NK-92 treated with Interleukin-12 subunit alpha and Interleukin-12 subunit beta, amount 100 ng/mL, for 24 hours (cell line): ENCODE measurements around the gene ZNF500.

Experiments used
- DNase-seq: peaks from one replicate; lab custom pipeline; 2025; lab: John Stamatoyannopoulos, UW

The ZNF500 gene

DNA sequence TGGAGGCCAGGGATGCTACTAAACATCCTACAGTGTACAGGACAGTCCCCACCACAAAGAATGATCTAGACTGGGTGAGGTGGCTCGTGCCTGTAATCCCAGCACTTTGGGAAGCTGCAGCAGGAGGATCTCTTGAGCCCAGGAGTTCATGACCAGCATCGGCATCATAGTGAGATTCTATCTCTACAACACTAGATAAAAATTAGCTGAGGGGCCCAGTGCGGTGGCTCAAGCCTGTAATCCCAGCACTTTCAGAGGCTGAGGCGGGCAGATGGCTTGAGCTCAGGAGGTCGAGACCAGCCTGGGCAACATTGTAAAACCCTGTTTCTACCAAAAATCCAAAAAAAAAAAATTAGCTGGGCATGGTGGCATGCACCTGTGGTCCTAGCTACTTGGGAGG lies 5.4 kb upstream of the ZNF500 start:
- no peak for DNase-seq

DNA sequence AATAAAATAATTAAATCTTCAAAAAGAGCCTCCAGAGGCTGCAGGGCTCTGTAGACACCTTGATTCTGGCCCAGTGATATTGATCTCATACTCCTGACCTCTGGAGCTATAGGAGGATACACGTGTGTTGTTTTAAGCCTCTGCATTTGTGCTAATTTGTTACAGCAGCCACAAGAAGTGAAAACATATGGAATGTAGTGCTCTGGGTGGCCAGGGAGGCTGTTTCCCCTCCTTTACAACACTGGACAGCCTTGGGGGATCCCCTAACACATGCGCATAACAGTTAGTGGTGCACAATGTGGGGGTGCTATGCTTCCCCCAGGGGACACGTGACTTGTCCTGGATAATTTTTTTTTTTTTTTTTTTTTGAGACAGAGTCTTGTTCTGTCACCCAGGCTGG lies 4.7 kb upstream of the ZNF500 start:
- no peak for DNase-seq

DNA sequence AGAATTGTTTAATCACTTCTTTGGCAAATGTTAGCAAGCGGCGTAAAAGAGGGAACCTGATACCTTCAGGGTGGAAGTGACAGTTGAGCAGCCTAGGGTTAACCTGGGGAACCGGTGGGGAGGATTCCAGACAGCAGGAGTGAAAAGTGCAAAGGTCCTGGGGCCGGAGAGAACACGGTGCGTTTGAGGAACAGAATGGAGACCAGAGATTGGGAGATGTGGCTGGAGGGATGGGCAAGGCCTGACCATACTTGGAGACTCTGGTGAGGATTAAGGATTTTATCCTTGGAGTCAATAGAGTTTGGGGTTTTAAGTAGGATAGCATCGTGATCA lies 2.3 kb upstream of the ZNF500 start:
- DNase-seq, result no peak

DNA sequence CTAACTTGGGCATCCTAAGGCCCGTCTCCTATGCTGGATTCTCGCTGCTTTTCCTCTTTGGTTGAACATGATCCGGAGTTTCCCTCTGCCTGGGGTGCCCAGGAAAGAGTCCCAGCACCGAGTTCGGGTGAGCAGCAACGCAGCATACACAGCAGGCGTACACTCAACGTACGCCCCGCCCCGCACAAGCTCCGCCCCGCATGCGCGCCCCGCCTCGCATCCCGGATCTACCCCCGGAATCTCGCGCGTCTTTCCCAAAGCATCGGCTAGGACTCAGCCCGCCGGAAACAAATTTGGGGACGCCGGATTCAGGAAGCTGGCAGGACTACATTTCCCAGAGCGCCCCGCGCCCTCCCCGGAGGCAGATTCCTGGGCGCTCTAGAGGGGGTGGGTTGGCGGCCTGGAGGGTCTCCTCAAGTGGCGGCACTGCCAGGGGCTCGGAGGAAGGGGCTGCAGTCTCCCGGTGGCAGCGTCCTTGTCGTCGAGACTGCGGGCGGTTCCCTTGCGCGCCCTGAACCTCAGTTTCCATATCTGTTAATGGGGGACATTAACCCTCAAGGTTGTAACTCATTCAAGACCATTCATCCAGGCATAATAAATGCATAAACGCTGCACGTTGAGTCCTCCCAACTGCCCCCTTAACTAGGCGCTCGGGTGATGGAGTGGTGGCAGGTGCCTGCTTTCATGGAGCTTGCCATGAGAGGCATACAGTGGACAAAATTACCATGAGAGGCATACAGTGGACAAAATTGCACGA lies 1.8 kb upstream of the ZNF500 start:
- DNase-seq, result no peak

DNA sequence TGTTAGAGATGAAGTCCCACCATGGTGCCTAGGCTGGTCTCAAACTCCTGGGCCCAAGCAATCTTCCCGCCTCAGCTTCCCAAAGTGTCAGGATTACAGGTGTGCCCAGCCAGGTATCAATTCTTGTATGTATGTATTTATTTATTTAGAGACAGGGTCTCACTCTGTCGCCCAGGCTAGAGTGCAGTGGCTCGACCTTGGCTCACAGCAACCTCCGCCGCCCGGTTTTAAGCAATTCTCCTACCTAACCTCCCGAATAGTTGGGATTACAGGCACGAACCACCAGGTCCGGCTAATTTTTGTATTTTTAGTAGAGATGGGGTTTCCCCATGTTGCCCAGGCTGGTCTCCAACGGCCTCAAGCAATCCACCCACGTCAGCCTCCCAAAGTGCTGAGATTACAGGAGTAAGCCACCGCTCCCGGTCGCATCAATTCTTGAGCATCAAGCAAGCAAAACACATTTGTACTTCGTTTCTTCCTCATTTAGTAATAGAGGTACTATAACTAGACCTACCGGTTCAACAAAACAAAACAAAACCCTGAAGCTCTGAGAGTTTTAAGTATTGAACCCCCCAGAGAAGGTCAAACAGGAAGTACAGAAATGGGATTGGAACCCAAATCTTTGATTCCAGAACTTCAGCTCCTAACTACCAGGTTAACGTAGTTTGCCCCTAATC lies 1.0 kb upstream of the ZNF500 start:
- DNase-seq, result no peak

DNA sequence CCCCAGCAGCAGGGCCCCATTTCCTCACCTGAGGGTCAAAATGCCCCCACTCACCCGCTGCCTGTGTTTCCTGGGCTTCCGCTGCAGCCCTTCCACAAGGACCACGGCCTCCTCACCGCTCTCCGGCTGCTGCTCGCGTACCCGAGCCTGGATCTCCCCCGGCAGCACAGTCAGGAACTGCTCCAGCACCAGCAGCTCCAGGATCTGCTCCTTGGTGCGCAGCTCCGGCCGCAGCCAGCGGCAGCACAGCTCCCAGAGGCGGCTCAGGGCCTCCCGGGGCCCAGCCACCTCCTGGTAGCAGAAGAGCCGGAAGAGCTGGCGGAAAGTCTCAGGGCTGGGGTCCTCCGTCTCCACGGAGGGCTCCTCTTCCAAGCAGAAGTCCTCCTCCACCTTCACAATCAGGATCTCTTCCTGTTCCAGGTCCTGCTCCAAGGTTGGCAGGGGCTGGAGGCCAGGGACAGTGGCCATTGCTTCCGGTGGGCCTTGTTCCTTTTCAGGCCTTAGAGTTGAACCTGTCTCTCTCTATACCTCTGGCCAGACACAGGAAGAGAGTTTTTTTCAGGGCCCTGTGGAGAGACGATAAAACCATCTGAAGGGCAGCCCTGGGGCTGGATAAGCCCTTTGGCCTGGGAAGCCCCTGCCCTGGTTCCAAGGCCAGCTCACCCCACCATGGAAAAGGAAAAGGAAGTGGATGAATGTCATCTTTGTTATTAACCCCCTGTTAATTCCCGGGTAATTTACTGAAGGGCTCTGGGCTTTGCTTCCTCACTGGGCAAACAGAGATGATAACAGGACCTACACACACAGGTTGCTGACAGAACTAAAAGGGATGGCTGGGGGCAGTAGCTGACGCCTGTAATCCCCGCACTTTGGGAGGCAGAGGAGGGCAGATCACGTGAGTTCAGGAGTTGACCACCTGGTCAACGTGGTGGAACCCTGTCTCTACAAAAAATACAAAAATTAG lies 1.2 kb downstream of the ZNF500 start:
- no peak for DNase-seq

DNA sequence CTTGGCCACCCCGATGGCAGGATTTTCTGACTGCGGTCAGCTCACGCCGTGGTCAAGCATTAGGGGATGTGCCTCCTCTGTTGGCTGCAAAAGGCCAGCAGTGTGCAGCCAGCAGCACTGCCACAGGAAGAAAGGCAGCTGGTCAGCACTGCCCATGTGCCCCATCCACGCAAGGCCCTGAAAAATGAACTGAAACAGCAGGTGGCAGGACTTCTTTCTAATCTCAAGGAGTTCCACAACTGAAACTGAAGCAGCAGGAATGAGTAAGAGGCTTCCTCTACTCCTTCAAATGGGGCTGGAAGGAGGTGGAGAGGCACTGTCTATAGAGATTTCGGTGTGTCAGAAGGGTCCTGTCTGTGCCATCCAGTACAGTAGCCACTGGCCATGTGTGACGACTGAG lies 3.2 kb downstream of the ZNF500 start:
- no peak for DNase-seq

DNA sequence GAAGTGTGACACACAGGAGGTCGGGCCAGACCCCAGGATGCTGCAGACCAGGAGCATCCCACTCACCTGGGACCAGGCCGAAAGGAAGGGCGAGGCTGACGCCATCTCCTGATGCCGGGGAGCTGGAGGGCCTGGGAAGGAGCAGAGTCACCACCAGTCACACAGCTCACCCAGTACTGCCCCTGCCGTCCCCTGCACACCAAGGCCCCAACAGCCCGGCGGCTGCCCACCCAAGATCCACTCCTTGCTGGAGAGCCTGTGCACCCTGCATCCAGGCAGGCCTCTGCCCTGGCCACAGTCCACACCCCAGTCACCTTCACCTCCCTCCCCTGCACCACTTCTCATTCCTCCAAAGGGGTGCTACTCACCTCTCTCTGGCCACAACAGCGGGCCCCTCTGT lies 4.8 kb downstream of the ZNF500 start:
- DNase-seq, result no peak

DNA sequence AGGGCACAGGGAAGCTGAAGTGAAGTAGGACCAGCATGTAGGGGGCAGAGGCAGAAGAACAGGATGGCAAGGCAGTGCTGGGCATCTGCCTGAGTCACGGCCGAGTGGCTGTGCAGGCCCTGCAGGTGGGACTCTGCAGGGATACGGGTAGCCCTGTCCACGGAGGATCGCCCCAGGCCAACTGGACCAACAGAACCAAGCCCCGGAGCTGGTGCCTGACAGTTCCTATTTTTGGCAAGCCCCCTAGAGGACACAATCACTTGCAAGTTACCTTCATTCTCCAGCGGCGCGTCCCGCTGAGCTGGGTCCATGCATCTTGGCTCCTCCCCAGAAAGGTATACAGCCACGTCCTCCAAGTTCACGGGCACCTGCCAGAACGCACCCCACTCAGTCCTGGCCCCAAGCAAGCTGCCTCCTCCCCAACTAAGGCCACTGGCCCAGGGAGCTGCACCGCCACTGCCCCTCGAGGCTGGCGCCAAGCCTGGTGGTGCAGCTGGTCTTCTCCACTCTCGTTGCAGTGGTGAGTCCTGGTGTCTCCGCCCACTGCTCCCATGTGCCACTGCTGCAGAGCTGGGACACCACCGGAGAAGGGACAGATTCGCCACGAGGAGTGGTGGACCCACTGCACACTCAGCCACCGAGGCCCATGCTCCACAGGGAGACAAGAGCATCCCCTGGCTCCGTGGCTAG lies 6.6 kb downstream of the ZNF500 start:
- DNase-seq, result no peak

DNA sequence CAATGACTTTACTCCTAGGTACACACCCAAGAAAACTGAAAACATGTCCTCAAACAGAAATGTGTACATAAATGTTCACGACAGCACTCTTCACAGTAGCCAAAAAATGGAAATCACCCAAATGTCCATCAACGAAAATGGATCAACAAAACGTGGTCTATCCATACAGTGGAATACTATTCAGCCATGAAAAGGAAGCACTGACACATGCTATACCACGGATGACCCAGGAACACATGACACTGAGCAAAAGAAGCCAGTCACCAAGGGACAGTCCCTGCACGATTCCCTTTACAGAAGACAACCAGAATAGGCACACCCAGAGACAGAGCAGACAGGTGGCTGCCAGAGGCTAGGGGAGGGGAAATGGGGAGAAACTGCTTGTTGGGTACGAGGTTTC lies 11.3 kb downstream of the ZNF500 start:
- no peak for DNase-seq

DNA sequence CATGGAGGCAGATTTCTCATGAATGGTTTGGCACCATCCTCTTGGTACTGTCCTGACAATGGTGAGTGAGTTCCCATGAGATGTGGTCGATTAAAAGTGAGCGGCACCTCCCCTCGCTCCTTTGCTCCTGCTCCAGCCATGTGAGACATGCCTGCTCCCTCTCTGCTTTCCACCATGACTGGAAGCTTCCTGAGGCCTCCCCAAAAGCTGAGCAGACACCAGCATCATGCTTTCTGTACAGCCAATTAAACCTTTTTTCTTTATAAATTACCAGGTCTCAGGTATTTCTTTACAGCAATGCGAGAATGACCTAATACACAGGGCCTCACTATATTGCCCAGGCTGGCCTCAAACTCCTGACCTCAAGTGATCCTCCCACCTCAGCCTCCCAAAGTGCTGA lies 12.1 kb downstream of the ZNF500 start:
- no peak for DNase-seq

DNA sequence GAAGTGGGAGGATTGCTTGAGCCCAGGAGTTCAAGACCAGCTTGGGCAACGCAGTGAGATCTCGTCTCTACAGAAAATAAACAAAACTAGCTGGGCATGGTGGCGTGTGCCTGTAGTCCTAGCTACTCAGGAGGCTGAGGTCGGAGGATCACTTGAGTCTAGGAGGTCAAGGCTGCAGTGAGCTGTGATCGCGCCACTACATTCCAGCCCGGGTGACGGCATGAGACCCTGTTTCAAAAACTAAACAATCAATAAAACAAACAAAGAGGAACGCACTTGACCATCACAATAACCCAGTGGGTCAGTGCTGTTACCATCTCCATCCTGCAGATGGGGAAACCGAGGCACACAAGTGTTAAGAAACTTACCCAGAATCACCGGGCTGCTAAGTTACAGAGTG lies 13.7 kb downstream of the ZNF500 start:
- no peak for DNase-seq

DNA sequence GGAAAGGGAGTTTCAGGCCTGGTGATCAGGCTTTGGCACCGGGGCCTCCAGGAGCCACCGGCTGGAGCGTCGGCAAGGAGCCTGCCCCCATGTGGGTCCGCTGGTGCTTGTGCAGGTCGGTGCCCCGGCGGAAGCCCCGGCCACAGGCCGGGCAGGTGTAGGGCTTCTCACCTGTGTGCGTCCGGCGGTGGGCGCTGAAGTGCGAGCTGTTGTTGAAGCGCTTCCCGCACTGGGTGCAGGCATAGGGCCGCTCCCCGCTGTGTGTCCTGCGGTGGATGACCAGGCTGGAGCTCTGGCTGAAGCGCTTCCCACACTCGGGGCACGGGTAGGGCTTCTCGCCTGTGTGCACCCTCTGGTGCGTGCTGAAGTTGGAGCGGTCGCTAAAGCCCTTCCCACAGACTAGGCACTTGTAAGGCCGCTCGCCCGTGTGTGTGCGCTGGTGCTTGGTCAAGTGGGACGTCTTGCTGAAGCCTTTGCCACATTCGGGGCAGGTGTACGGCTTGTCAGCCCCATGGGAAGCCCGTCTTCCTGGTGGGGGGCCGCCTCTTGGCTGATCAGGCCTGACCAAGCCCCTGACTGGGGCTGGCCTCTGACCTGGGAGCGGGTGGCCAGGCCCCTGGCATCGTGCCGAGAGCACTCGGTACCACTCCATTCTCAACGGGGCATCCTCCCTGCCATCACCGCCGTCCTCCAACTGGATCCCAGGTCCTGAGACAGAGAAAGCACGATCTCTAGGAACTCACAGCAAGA lies 14.4 kb downstream of the ZNF500 start:
- DNase-seq, result no peak

DNA sequence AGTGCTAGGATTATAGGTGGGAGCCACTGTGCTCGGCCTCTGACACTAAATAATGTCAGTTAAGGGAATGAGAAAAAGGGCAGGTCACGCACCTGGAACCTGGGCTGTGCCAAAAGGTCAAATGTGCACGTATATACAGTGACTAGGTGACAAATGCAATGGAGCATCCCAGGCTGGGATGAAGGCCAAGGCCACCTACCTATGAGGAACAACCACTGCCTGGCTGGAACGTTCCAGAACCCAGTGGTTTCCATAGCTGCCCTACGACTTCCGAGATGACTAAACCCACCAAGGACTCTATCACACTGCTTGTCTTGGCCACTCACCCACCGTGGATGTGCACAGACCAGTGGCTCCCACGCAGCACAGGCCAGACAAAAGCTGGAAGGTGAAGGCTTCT lies 16.1 kb downstream of the ZNF500 start:
- no peak for DNase-seq

DNA sequence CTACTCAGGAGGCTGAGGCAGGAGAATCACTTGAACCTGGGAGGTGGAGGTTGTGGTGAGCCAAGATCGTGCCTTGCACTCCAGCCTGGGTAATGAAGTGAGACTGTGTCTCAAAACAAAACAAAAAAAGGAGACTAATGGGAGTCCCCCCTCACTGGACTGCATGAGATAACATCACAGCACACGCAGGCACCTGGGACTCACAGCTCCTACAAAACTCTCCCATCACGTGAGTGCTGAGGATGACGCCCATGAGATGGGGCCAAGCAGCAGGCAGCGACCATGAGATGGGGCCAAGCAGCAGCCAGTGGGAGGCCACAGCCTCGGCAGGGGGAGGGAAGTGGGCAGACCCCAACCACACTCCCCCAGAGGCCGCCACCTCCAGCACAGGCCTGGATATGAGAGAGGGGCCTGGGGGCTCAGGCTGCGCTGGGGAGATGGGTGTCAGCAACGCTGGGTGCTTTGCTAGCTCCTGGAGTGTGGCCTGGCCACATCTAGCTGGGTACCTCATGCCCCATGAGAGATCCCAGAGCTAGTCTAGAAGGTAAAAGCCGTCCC lies 17.2 kb downstream of the ZNF500 start:
- no peak for DNase-seq

DNA sequence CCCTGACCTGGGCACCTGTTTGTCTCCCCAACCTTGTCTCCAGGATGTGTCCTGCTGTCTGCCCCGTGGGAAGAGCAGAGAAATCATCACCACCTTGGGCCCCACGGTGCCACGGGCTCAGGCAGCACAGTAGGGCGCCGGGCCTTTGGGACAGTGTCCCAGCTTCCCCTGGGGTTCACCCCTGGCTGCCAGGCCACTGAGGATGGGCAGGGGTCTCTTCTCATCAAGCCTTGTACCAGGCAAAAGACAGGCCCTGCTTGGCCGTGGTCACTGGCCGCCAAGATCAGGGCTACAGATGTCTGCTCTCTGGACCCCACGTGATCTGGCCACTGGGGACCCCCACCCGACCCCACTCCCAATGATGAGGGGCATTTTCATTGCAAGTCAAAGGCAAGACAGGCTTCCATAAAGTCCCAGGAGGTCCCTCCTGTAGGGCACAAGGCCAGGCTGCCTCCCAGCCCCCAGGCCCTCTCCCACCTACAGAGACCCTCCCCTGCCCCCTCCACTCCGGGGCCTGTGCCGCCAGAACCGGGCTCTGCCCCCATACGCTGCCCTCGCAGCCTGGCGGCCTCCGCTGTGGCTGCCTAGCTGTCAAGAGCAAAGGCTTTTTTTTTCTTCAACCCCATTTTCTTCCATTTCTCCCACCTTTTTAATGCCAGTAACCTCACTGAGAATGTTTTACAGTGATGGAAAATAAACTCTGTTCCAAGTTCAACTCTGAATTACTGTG lies 18.1 kb downstream of the ZNF500 start:
- DNase-seq, result no peak

DNA sequence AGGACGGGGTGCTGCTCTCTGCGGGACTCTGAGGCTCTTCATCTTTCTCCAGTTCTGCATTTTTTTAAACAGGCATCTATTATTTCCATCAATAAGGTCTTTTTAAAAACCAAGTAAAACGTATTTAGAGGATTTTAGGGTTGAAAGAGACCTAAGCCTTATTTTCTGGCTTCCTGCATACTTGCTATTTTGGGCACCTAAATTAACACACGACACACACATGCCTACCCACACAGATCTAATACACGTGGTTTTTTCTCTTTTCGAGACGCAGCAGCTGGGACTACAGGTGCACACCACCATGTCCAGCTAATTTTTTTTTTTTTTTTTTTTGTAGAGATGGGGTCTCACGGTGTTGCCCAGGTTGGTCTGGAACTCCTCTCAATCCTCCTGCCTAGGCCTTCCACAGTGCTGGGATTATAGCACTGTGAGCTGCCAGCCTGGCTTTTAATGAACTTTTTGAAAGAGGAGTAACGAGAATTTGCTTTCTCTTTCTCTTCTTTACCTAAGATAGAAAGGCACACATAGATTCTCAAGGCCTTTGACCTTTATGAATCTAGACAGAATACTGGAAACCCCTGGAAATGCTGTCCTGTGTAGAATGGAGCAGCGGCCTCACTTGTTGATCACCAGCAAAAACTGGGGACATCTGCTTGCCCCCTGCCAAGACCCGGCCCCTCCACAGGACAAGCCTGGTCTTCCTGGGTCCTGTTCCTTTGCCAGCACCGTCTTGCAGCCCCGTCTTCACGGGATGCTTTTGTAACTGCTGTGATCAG lies 18.9 kb downstream of the ZNF500 start:
- no peak for DNase-seq

DNA sequence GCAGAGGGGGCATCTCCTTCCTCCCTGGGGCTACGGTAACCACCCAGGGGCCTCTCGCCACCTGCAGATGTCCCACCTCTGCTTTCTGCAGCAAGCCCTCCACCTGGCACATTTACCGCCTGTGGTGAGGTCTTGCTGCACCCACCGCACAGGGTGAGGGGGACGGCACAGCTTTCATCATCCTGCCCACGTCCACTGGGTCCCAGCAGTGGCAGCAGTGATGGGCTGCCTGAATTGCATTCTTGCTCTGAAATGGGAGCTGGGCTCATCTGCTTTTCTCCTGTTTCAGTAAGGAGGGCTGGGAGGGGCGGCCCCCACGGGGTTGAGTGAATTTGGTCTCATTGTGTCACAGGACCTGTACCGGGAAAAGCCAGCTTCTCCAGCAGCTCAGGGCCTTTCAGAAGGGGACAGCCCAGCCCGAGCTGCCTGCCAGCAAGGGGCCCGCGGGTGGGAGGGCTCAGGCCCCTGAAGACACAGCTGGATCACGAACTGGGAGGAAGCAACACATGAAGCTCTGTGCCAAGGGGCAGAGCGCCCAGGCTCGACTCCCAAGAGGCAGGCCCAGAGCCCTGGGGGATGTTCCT lies 19.9 kb downstream of the ZNF500 start:
- no peak for DNase-seq

DNA sequence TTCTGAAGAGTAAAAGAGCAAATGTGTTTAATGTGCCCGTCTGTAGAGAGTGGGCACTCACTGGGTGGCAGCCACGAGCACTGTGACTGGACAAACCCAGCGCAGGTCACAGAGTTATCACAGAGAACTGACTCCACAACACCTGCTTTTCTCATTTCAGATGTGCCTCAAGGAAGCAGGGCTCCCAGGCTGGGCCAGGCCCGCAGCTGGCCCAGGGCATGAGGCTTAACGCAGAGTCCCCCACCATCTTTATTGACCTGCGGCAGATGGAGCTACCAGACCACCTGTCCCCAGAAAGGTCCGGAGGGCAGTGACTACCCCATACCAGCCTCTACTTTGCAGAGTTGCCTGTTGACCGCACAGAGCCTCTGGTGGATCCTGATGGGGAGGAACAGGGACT lies 20.7 kb downstream of the ZNF500 start:
- no peak for DNase-seq

DNA sequence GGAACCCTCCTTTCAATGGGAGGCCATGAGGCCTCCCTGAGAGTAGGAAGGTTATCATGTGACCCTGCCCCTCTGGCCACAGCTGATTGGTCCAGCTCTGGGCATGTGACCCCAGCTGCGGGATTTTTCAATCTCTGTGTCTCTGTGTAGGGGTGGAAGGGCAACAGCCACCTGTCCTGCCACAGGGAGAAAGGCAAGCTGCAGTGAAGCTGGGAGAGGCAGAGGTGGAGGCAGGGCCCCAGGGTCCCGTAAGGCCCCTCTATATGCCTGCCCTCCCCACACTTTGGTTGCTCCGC lies 21.7 kb downstream of the ZNF500 start:
- no peak for DNase-seq
